Stimulated activated CD4-positive, alpha-beta T cell treated with anti-CD3 and anti-CD28 coated beads, Interleukin-12 subunit alpha, Interleukin-12 subunit beta, amount 100 ng/mL, for 48 hours (primary cell): Measurements from ENCODE around the gene ELL3.
A peak's percentile ranks its signal among the peaks of the same experiment; 100 is the strongest.
"Not testable (repeated sequence)": the region's sequence is repeated elsewhere in the genome, so short reads cannot be mapped to it uniquely, and the experiment has no call there.

Source experiments
- DNase-seq, 3 donors: peaks; one replicate each; pipeline ENCODE4 v3.0.0-alpha.2; 2020; ENCODE audit warnings: low read depth in 2 of 3, low spot score in 1 of 3

The ELL3 gene, protein sequence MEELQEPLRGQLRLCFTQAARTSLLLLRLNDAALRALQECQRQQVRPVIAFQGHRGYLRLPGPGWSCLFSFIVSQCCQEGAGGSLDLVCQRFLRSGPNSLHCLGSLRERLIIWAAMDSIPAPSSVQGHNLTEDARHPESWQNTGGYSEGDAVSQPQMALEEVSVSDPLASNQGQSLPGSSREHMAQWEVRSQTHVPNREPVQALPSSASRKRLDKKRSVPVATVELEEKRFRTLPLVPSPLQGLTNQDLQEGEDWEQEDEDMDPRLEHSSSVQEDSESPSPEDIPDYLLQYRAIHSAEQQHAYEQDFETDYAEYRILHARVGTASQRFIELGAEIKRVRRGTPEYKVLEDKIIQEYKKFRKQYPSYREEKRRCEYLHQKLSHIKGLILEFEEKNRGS

DNA sequence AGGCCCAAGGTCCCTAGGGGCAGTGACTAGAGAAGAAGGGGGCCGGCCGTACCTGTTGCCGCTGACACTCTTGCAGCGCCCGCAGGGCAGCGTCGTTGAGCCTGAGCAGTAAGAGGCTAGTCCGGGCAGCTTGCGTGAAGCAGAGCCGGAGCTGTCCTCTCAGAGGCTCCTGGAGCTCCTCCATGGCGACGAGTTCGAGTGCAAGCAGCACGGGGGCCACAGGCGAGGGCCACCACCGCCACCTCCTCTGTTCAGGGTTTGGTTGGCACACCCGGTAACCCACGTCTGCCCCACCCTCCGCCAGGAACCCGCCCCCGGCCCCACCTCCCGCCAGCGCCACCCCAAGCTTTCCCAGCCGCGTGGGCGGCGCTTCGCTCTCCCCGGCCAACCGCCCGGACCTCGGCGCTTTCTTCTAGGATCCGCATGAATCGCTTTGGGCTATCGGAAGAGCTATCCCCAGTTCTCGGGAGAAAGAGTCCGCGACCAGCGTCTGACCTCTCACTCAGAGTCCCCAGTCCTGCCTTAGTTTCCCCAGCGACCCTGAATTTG lies at the start of gene ELL3:
Gene ELL3, minus strand, starts transcription at position 249 of the 549 bp plus-strand sequence. Its CDS starts 65 bp downstream, at position 184.
- DNase-seq: peak; percentile 56 to 73 (median 60)

DNA sequence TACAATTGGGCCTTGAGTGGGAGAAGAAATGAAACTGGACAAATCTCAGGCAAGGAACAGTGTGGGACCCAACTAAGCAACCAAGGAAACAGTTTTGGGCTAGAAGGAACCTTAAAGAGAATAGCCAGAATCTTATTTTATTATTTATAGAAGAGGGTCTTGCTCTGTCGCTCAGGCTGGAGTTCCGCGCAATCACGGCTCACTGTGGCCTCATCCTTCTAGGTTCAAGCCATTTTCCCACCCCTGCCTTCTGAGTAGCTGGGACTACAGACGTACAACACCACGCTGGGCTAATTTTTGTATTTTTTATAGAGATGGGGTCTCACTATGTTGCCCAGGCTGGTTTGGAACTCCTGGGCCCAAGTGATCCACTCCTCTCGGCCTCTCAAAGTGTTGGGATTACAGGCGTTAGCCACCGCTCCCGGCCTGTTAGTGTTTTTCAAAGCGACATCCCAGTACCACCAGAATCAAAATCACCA lies 49.3 kb upstream of the ELL3 start:
- DNase-seq: no peak

DNA sequence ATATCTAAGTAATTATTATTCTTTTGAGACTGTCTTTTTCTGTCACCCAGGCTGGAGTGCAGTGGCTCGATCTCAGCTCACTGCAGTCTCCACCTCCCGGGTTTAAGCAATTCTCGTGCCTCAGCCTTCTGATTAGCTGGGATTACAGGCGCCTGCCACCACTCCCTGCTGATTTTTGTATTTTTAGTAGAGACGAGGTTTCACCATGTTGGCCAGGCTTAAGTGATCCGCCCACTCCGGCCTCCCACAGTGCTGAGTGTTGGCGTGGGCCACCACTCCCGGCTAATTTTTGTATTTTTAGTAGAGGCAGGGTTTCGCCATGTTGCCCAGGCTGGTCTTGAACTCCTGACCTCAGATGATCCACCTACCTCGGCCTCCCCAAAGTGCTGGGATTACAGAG lies 48.5 kb upstream of the ELL3 start:
- DNase-seq: not testable (repeated sequence)

DNA sequence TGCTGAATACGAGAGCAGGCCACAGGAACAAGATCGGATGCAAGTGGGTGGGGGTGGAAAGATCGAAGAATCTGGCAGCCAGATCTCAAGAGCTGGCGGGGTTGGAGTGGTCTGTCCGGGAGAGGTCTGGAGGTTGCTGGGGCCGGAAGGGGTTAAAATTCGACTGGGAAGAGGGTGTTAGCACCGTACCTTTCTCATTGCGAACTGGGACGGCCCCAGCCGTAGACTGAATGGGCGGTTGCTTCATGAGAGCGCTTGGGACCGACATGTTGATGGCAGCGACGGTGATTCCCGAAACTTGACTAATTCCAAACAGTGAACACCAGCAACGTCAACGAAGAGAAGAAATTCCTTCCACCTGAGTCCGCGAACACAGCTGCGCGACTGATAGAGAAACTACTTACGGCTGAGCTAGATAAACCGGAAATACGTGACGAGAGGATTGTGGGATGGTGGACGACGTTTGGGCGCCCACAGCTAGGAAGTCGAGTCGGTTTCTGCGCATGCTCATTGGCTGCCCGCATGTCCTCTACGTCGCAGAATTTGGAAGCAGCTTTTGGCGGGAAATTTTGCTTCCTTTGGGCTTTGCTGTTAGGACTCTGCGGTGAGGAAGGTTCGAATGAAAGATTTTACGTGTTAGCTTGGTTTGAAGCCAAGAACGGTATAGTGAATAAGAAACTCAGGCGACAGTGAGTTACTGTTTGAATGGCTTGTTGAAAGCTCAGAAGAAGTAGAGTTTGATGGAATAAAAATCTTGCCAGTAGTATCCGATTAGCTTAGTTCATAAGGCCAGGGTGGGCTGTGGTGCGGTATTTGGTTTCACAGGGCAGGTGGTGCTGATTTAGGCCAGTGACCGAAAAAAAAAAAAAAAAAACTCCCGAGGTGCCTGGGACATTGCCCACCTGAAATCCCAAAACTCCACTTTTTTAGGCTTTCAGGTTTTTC lies 47.8 kb upstream of the ELL3 start, which contains the start of gene MFAP1:
Gene MFAP1, minus strand, starts transcription at position 389 of the 945 bp plus-strand sequence. Its CDS starts 121 bp downstream, at position 268.
- DNase-seq: peak; percentile 89 to 91 (median 91)

DNA sequence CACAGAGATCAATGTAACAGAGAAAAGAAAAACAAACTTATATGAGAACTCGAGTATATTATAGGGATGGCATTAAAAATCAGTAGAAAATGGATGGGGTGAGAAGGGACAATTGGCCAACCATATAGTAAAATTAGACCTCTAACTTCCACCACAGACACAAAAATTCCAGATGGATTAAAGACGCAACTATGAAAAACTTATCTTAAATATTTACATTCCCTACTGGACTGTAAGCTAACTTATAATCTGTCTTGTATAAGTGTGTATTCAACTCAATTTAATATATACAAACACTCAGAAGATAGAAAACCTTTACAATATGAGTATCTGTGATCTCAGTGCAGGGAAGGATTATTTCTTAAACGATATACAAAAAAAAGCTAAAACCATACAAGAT lies 44.7 kb upstream of the ELL3 start:
- DNase-seq: no peak

GRCh38 chr15:43815064-43815463 lies 38.3 kb upstream of the ELL3 start:
- not testable (repeated sequence) for DNase-seq

- no peak for DNase-seq
These were observed 32.4 kb upstream of the ELL3 start for GRCh38 chr15:43808960-43809678.

- DNase-seq: no peak
These were observed 31.7 kb upstream of the ELL3 start for GRCh38 chr15:43808435-43808950.

DNA sequence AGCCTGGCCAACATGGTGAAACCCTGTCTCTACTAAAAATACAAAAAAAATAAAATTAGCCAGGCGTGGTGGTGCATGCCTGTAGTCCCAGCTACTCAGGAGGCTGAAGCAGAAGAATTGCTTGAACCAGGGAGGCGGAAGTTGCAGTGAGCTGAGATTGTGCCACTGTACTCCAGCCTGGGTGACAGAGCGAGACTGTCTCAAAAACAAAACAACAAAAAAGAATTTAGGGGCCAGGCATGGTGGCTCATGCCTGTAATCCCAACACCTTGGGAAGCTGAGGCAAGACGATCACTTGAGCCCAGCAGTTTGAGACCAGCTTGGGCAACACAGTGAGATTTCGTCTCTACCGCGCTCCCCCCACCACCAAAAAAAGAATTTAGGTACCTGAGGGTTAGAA lies 25.9 kb upstream of the ELL3 start:
- not testable (repeated sequence) for DNase-seq

DNA sequence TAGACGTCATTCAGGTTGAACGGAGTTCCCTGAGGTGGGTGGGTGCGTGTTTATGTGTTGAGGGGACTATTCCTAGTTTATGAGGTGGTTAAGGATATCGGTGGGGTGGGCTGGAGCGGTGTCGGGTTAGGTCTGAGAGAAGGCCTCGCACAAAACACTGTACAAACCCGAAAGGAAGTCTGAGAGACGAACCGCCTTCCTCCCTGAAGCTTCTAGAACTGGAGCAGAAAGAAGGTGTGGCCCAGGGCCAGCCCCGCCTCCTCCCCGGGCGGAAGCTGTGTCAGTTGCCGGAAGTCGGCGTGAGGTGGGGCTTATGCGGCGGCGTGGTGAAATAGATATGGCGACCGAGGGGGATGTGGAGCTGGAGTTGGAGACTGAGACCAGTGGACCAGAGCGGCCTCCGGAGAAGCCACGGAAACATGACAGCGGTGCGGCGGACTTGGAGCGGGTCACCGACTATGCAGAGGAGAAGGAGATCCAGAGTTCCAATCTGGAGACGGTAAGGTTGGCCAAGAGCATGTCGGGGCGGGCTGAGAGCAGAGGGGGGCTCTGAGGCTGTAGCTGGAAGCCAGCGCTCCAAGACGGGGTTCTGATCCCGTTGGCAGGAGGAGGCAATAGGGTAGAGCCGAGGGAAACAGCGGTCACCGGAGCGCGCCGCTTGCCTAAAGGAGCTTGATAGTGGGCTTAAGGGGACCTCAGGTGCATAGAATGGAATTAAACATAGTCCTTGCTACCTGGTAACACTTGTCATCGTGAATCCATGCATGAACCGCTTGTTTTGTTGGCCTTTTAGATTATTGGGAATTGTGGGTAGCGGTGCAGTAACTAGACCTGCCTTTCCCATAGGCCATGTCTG lies 23.7 kb upstream of the ELL3 start, which contains the start of gene HYPK:
Gene HYPK, plus strand, starts transcription at position 314 of the 856 bp plus-strand sequence. Its CDS starts 24 bp downstream, at position 338.
- peak; percentile 75 to 88 (median 86) for DNase-seq

DNA sequence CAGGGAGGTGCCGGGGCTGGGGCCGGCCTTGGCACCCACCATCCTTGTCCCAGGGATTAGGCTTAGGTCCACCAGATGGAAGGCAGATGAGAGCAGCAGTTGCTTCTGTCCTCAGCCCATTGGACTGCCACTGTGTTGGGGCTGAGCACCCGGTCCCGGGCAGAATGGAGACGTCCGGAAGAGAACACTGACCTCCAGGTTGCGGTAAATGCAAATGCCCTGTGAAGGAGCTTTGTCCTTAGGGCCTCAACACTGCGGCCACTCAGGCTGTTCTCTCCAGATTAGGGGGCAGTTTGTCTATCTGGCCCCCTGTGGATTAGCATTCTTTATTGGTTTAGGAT lies 23.1 kb upstream of the ELL3 start, which contains the start of gene SERINC4:
Gene SERINC4, minus strand, starts transcription at position 276 of the 341 bp plus-strand sequence. Its CDS starts 234 bp downstream, at position 42.
- no peak for DNase-seq

DNA sequence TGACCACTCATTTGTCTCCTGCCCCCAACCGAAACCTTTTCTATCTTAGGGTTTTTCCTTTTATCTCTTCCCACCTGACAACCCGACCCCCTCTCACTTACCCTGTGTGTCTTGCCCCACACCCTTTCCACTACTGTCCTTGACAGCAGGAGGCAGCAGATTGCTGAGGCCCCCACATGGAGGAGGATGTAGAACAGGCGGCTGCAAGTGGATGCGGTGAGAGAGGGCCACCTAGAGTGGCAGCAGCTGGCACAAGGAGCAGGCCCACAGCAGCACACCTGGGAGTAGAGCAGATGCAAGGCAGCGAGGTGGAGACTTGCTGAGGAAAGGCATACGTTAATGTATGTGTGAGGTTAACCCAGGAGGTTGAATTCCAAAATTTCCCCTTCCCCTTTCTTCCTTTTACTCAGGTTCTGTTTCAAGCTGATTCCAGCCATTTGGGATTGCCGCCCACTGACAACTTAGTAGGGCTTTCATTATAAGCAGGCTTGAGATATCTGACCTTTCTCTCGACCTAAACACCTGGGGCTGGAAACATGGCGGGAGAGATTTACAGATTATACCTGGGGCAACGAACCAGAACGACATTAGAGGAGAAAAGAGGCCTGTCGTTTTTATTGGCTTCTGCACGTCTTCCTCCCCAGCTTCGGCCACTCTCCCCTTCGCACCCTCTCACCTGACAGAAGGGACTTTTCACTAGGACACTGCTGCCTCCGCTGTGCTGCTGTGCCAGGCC lies 22.6 kb upstream of the ELL3 start:
- no peak for DNase-seq

DNA sequence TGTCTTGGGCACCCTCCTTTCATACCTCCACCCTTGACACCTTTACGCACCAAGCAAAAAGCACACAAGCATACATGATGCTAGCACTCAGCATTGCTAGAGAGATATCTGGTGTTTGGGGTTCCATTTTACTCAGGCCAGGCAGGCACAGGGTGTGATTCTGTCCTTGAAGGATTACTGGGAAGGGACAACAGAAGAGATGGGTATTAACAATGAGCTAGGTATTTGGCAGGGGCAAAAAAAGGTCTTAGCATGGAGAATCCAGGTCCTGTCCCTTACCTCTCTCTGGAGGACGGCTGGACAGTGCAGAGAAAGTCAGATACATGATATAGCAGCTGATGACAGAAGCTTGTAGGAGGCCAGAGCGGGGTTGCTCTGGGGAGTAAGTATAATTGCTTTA lies 19.8 kb upstream of the ELL3 start:
- DNase-seq: no peak

GRCh38 chr15:43795997-43796396 lies 19.2 kb upstream of the ELL3 start:
- DNase-seq: no peak

DNA sequence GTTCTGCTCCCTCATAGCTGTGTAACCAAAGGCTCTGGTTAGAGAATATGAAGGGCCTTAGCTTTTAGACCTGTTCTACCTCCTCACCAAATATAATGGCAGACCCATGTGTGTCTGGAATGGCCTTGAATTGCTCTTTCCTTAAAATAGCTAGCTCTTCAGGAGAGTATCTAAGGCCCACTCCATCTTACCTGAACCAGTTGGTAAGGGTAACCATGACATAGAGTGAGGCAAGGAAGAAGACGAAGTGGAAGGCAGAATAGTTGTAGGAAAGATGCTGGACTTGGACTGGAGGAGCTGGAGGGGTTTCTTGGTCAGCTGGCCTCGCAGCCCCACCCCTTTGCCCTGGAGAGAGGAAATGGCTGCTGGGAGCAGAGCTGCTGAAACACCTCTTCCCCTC lies 18.4 kb upstream of the ELL3 start:
- DNase-seq: no peak

DNA sequence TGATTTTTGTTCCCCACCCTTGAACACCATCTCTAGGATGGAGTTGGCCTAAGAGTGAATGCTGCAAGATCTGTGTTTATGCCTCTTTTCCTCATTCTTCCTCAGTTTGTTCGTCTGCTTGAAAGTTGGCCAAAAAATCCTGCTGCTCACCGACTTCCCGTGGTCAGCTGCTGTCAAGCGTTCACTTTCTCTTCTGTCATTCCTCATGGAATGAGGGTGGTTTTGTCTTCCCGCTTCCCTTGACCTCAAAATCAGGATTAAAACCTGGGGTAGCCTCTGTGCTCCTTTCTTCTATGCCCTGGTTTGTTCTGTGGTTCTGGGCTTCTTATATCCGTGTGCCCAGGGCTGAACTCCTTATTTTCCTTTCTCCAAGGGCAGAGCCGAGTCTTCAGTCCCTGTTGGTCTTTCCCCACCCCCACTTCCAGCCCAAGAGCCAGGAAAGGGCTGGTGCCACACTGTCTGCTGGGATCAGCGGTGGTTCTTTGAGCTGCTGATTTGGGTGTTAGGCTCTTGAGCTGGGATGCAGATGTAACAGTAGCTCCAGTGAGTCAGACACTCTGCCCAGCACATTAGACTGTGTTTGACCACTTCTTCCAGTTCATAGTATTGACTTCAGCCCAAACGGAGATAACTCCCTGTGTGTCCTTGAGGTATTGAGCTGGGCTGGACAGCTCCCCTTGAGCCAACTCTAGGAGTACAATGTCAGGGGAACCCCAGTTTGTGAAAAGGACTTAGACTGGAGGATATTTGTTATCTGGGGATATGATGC lies 17.7 kb upstream of the ELL3 start:
- DNase-seq: no peak

- DNase-seq: no peak
These were observed 16.9 kb upstream of the ELL3 start for GRCh38 chr15:43793647-43794046.
